Duodenal mucosa (tissue), 2 donors: ENCODE results near the gene TOMM22.
A peak's percentile ranks its signal among the peaks of the same experiment; 100 is the strongest.

ENCODE experiments used
- H3K27ac ChIP-seq: one replicate; pipeline ENCODE4 v1.7.0; 2013; ENCODE audit warnings: low read depth, low read length
- H3K27me3 ChIP-seq, 2 donors: one replicate each; pipeline ENCODE4 v1.7.0; 2013; ENCODE audit warnings: low read length in 2 of 2, control low read depth in 1 of 2; ENCODE audit not compliant: insufficient read depth in 2 of 2, control insufficient read depth in 1 of 2
- H3K36me3 ChIP-seq, 2 donors: one replicate each; pipeline ENCODE4 v1.7.0; 2013; ENCODE audit warnings: low read length in 2 of 2, control low read depth in 1 of 2; ENCODE audit not compliant: insufficient read depth in 2 of 2, control insufficient read depth in 1 of 2
- H3K4me1 ChIP-seq, 2 donors: one replicate each; pipeline ENCODE4 v1.7.0; 2013; ENCODE audit warnings: low read length in 2 of 2, control low read depth in 1 of 2; ENCODE audit not compliant: insufficient read depth in 2 of 2, control insufficient read depth in 1 of 2
- H3K4me3 ChIP-seq, 2 donors: one replicate each; pipeline ENCODE4 v1.7.0; 2013; ENCODE audit warnings: low read length in 2 of 2, low read depth in 1 of 2
- H3K9ac ChIP-seq, 2 donors: one replicate each; pipeline ENCODE4 v1.7.0; 2013; ENCODE audit warnings: low read length in 2 of 2, low read depth in 1 of 2
- H3K9me3 ChIP-seq, 2 donors: one replicate each; pipeline ENCODE4 v1.7.0; 2013; ENCODE audit warnings: low read length in 2 of 2, control low read depth in 1 of 2; ENCODE audit not compliant: control insufficient read depth in 1 of 2

The TOMM22 gene

GRCh38 chr22:38655519-38656255, 26.1 kb upstream of the TOMM22 start:
- no peaks in the 10 kb centered on the region for H3K36me3 ChIP-seq
- H3K4me3 ChIP-seq: peak overlapping the region; percentile 78 to 94
- H3K4me1 ChIP-seq: peaks cover 7 to 17% of the 10 kb centered on the region in 2 donors
- H3K9ac ChIP-seq: peak overlapping the region; percentile 88 to 95
- H3K27me3 ChIP-seq: no peaks in the 10 kb centered on the region
- H3K9me3 ChIP-seq: no peaks in the 10 kb centered on the region
- peak overlapping the region; percentile 93 for H3K27ac ChIP-seq

- H3K4me1 ChIP-seq: peaks cover 7 to 17% of the 10 kb centered on the region in 2 donors
- H3K4me3 ChIP-seq: peak within 1 kb of the TSS; percentile 78 to 94
- no peaks in the 10 kb centered on the region for H3K36me3 ChIP-seq
- H3K27ac ChIP-seq: peak within 1 kb of the TSS; percentile 93
- H3K27me3 ChIP-seq: no peaks in the 10 kb centered on the region
- no peaks in the 10 kb centered on the region for H3K9me3 ChIP-seq
- peak within 1 kb of the TSS; percentile 88 to 95 for H3K9ac ChIP-seq
These were observed 25.3 kb upstream of the TOMM22 start, which contains the start of the genes CBY1 and FAM227A for GRCh38 chr22:38656256-38657044. TSS of gene CBY1 (plus strand) at chr22:38656638. CDS start at chr22:38668055, 11,417 bp downstream. TSS of gene FAM227A (minus strand) at chr22:38656392. CDS start at chr22:38650168, 6,224 bp downstream.

- Histone ChIP-seq H3K27ac (peak overlapping the region; percentile 93), H3K9me3 (no peaks in the 10 kb centered on the region), H3K27me3 (no peaks in the 10 kb centered on the region), H3K36me3 (no peaks in the 10 kb centered on the region), H3K4me1 (peaks cover 7 to 17% of the 10 kb centered on the region in 2 donors), H3K9ac (peak overlapping the region; percentile 88 to 95), H3K4me3 (peak overlapping the region; percentile 78 to 94)
These were observed 24.5 kb upstream of the TOMM22 start for GRCh38 chr22:38657045-38657909.

- no peaks in the 10 kb centered on the region for H3K9me3 ChIP-seq
- H3K9ac ChIP-seq: no peak overlapping the region
- no peaks in the 10 kb centered on the region for H3K27me3 ChIP-seq
- H3K36me3 ChIP-seq: peaks cover 20% of the 10 kb centered on the region in 2 donors
- H3K4me3 ChIP-seq: no peak overlapping the region
- H3K4me1 ChIP-seq: no peaks in the 10 kb centered on the region
- no peak overlapping the region for H3K27ac ChIP-seq
These were observed 6.9 kb upstream of the TOMM22 start for GRCh38 chr22:38674888-38675287.

GRCh38 chr22:38675833-38676232, 5.9 kb upstream of the TOMM22 start:
- Histone ChIP-seq H3K4me1 (no peaks in the 10 kb centered on the region), H3K4me3 (no peak overlapping the region)

GRCh38 chr22:38684895-38685294, 3.1 kb downstream of the TOMM22 start:
- H3K9ac ChIP-seq: no peak overlapping the region
- H3K27me3 ChIP-seq: no peaks in the 10 kb centered on the region
- H3K27ac ChIP-seq: no peak overlapping the region
- peaks cover 34 to 58% of the 10 kb centered on the region in 2 donors for H3K36me3 ChIP-seq
- peaks cover 8 to 17% of the 10 kb centered on the region in 2 donors for H3K4me1 ChIP-seq
- H3K4me3 ChIP-seq: no peak overlapping the region
- no peaks in the 10 kb centered on the region for H3K9me3 ChIP-seq

More at GRCh38 chr22:38675833-38676232, 5.9 kb upstream of the TOMM22 start:
- Histone ChIP-seq H3K27ac (no peak overlapping the region), H3K9me3 (no peaks in the 10 kb centered on the region), H3K36me3 (peaks cover 17 to 19% of the 10 kb centered on the region in 2 donors), H3K27me3 (no peaks in the 10 kb centered on the region), H3K9ac (no peak overlapping the region)

- Histone ChIP-seq H3K27me3 (no peaks in the 10 kb centered on the region), H3K4me3 (no peak overlapping the region), H3K9ac (no peak overlapping the region), H3K9me3 (no peaks in the 10 kb centered on the region), H3K36me3 (peaks cover 34 to 58% of the 10 kb centered on the region in 2 donors), H3K27ac (no peak overlapping the region), H3K4me1 (peaks cover 8 to 17% of the 10 kb centered on the region in 2 donors)
These were observed 4.0 kb downstream of the TOMM22 start for GRCh38 chr22:38685761-38686160.

GRCh38 chr22:38689651-38690050, 7.9 kb downstream of the TOMM22 start:
- Histone ChIP-seq H3K9ac (no peak overlapping the region), H3K27me3 (no peaks in the 10 kb centered on the region), H3K9me3 (no peaks in the 10 kb centered on the region), H3K4me3 (no peak overlapping the region), H3K36me3 (peaks cover 34 to 49% of the 10 kb centered on the region in 2 donors), H3K4me1 (peaks cover 11 to 27% of the 10 kb centered on the region in 2 donors), H3K27ac (no peak overlapping the region)

- Histone ChIP-seq H3K27ac (peak overlapping the region; percentile 82), H3K4me1 (peaks cover 40 to 59% of the 10 kb centered on the region in 2 donors), H3K27me3 (no peaks in the 10 kb centered on the region), H3K9ac (peak overlapping the region in 1 of 2 donors; percentile 45), H3K36me3 (peaks cover 4 to 9% of the 10 kb centered on the region in 2 donors), H3K4me3 (peak overlapping the region in 1 of 2 donors; percentile 26), H3K9me3 (no peaks in the 10 kb centered on the region)
These were observed 12.3 kb downstream of the TOMM22 start for GRCh38 chr22:38694049-38694448.
